ENCODE data around the gene PPP1R12A. TPM values are rescaled to one million over a fixed set of nuclear protein-coding genes. Genes with fewer than 3 reads are reported as not detected.

Gene PPP1R12A
- polyA plus RNA-seq, 3 donors = 26.2 to 57.2 (median 33.1) TPM

- no peak for TF ChIP-seq CTCF (IDR thresholded peaks at IDR 0.05)
- Histone ChIP-seq H3K4me3 (replicated peaks in 1 of 3; ENCODE audit: low read depth in 2 of 3, low read length in 3 of 3) (no peak overlapping the region), H2AFZ (ENCODE audit: insufficient read depth, low read depth, low read length, poor library complexity, severe bottlenecking) (no peak overlapping the region), H3K79me2 (ENCODE audit: insufficient read depth, low read length) (no peaks in the 10 kb centered on the region), H3K4me1 (ENCODE audit: control insufficient read depth in 1 of 2, insufficient read depth in 2 of 2, low read length in 2 of 2) (no peaks in the 10 kb centered on the region), H3K9me3 (replicated peaks in 1 of 2; ENCODE audit: control insufficient read depth in 1 of 2, insufficient read depth in 1 of 2, low read length in 2 of 2) (no peaks in the 10 kb centered on the region), H3K4me2 (replicated peaks; ENCODE audit: extremely low read depth, low read length, poor library complexity, severe bottlenecking) (no peak overlapping the region), H3K9ac (ENCODE audit: insufficient read depth, low read length, poor library complexity, severe bottlenecking) (no peak overlapping the region), H3K36me3 (replicated peaks in 1 of 2; ENCODE audit: control insufficient read depth in 1 of 2, insufficient read depth in 2 of 2, low read length in 2 of 2) (peaks cover 66 to 80% of the 10 kb centered on the region in 2 donors), H3K27ac (ENCODE audit: low read depth in 1 of 2, low read length in 2 of 2) (peak overlapping the region in 1 of 2 donors; percentile 30), H3K27me3 (ENCODE audit: control insufficient read depth in 2 of 2, insufficient read depth in 2 of 2, low read length in 2 of 2) (no peaks in the 10 kb centered on the region), H4K20me1 (ENCODE audit: insufficient read depth, low read length) (no peaks in the 10 kb centered on the region)
- no peak for DNase-seq
- Mint-ChIP-seq H3K36me3 (peaks cover 51 to 59% of the 10 kb centered on the region in 2 donors), H3K27me3 (ENCODE audit: low read depth in 3 of 3) (no peaks in the 10 kb centered on the region), H3K4me3 (no peak overlapping the region), H3K27ac (no peak overlapping the region), H3K9me3 (no peaks in the 10 kb centered on the region), H3K4me1 (no peaks in the 10 kb centered on the region)
- no CpG with 5 or more reads among the region's 1 CpG for WGBS (ENCODE audit: insufficient coverage)
- intact Hi-C loops (cut with micrococcal nuclease) = no loop called here
Measured at GRCh38 chr12:79776111-79776510, 158.8 kb downstream of the PPP1R12A start.

GRCh38 chr12:79775355-79776027 lies 159.4 kb downstream of the PPP1R12A start:
- no peak for TF ChIP-seq CTCF (IDR thresholded peaks at IDR 0.05)
- H3K36me3 Mint-ChIP-seq = peaks cover 48 to 60% of the 10 kb centered on the region in 2 donors
- H3K79me2 ChIP-seq (ENCODE audit: insufficient read depth, low read length) = no peaks in the 10 kb centered on the region

More at GRCh38 chr12:79775355-79776027, 159.4 kb downstream of the PPP1R12A start:
- no peak for DNase-seq
- no peaks in the 10 kb centered on the region for H3K27me3 ChIP-seq (ENCODE audit: control insufficient read depth in 2 of 2, insufficient read depth in 2 of 2, low read length in 2 of 2)
- no CpG with 5 or more reads among the region's 3 CpGs for WGBS (ENCODE audit: insufficient coverage)
- intact Hi-C loops (cut with micrococcal nuclease) = no loop called here
- H3K4me3 Mint-ChIP-seq = no peak overlapping the region
- H3K9me3 Mint-ChIP-seq = peaks cover 0 to 2% (median 0%) of the 10 kb centered on the region in 7 donors
- H3K4me1 Mint-ChIP-seq = no peaks in the 10 kb centered on the region
- H3K27ac Mint-ChIP-seq = no peak overlapping the region
- H3K27ac ChIP-seq (ENCODE audit: low read depth in 1 of 2, low read length in 2 of 2) = no peak overlapping the region
- H3K36me3 ChIP-seq (replicated peaks in 1 of 2; ENCODE audit: control insufficient read depth in 1 of 2, insufficient read depth in 2 of 2, low read length in 2 of 2) = peaks cover 62 to 76% of the 10 kb centered on the region in 2 donors
- H3K4me2 ChIP-seq (replicated peaks; ENCODE audit: extremely low read depth, low read length, poor library complexity, severe bottlenecking) = no peak overlapping the region
- H3K9ac ChIP-seq (ENCODE audit: insufficient read depth, low read length, poor library complexity, severe bottlenecking) = no peak overlapping the region
- H2AFZ ChIP-seq (ENCODE audit: insufficient read depth, low read depth, low read length, poor library complexity, severe bottlenecking) = no peak overlapping the region
- no peak overlapping the region for H3K4me3 ChIP-seq (replicated peaks in 1 of 3; ENCODE audit: low read depth in 2 of 3, low read length in 3 of 3)
- H3K4me1 ChIP-seq (ENCODE audit: control insufficient read depth in 1 of 2, insufficient read depth in 2 of 2, low read length in 2 of 2) = no peaks in the 10 kb centered on the region
- H3K27me3 Mint-ChIP-seq (ENCODE audit: low read depth in 3 of 3) = no peaks in the 10 kb centered on the region
- H4K20me1 ChIP-seq (ENCODE audit: insufficient read depth, low read length) = no peaks in the 10 kb centered on the region
- H3K9me3 ChIP-seq (replicated peaks in 1 of 2; ENCODE audit: control insufficient read depth in 1 of 2, insufficient read depth in 1 of 2, low read length in 2 of 2) = no peaks in the 10 kb centered on the region

All from CD14-positive monocyte (primary cell).